Omental fat pad (tissue), 4 donors: Measurements from ENCODE around the gene CDC27. TPM values are rescaled to one million over a fixed set of nuclear protein-coding genes. Genes with fewer than 3 reads are reported as not detected.
"Not testable (repeated sequence)": the region's sequence is repeated elsewhere in the genome, so short reads cannot be mapped to it uniquely, and the experiment has no call there.

ENCODE experiments used
- ATAC-seq: fragments of 150-250 bp; one replicate; pipeline ENCODE4 v1.9.1; 2016; ENCODE audit warnings: mild to moderate bottlenecking, moderate library complexity; ENCODE audit not compliant: low FRiP score
- DNase-seq: peaks from one replicate; pipeline ENCODE4 v3.0.0-alpha.2; 2019; ENCODE audit warnings: low spot score
- CTCF ChIP-seq, 3 donors: fragments of 450-650 bp; IDR thresholded peaks; one replicate each; pipeline ENCODE4 v1.5.1; 2016 to 2017; ENCODE audit warnings: antibody characterized with exemption in 3 of 3, mild to moderate bottlenecking in 3 of 3, moderate library complexity in 2 of 3
- total RNA-seq, 4 donors: library from RNA; depleted of rRNA; stranded (reverse); fragments of >200 nt; gene quantifications; one replicate each; pipeline ENCODE4 v1.1.0, GENCODE V29; 2016

The CDC27 gene
- total RNA-seq, 4 donors from 2014 or later, result 66.1 to 95.8 (median 76.2) TPM

GRCh38 chr17:47131761-47132160 lies 57.3 kb downstream of the CDC27 start:
- no peak for DNase-seq
- no peak for ATAC-seq
- no peak for TF ChIP-seq CTCF (IDR thresholded peaks at IDR 0.05)

- not testable (repeated sequence) for ATAC-seq, DNase-seq
Measured at GRCh38 chr17:47126835-47127234, 62.3 kb downstream of the CDC27 start.

GRCh38 chr17:47123262-47123661 lies 65.8 kb downstream of the CDC27 start:
- ATAC-seq, DNase-seq: not testable (repeated sequence)

- TF ChIP-seq CTCF (IDR thresholded peaks at IDR 0.05), result no peak
- ATAC-seq (no peak), DNase-seq (no peak)
Measured at GRCh38 chr17:47120521-47121095, 68.5 kb downstream of the CDC27 start.

GRCh38 chr17:47119746-47120520 lies 69.2 kb downstream of the CDC27 start:
- no peak for ATAC-seq
- TF ChIP-seq CTCF (IDR thresholded peaks at IDR 0.05), result no peak
- no peak for DNase-seq

GRCh38 chr17:47117386-47117785 lies 71.7 kb downstream of the CDC27 start:
- no peak for TF ChIP-seq CTCF (IDR thresholded peaks at IDR 0.05)
- DNase-seq (no peak), ATAC-seq (no peak)

GRCh38 chr17:47106130-47106529 lies 83.0 kb downstream of the CDC27 start:
- ATAC-seq (no peak), DNase-seq (no peak)
- TF ChIP-seq CTCF (IDR thresholded peaks at IDR 0.05), result no peak

GRCh38 chr17:47105246-47105645 lies 83.8 kb downstream of the CDC27 start:
- DNase-seq, ATAC-seq: not testable (repeated sequence)
